Mesenchymal stem cell (in vitro differentiated cells and primary cell): ENCODE measurements around the gene SPAAR.
"Not testable (repeated sequence)": the region's sequence is repeated elsewhere in the genome, so short reads cannot be mapped to it uniquely, and the experiment has no call there.

ENCODE experiments used
- DNase-seq: peaks from one replicate; pipeline ENCODE4 v3.0.0-alpha.2; 2013
- H2AFZ ChIP-seq: one replicate; pipeline ENCODE4 v1.6.1; 2013; ENCODE audit warnings: low read depth, mild to moderate bottlenecking, control low read depth, inconsistent platforms, low read length, moderate library complexity
- H2AK5ac ChIP-seq: 2 replicates; pipeline ENCODE4 v1.6.1; 2013; ENCODE audit warnings: low read length, moderate library complexity, mild to moderate bottlenecking, inconsistent platforms; ENCODE audit not compliant: severe bottlenecking
- H2BK120ac ChIP-seq: one replicate; pipeline ENCODE4 v1.6.1; 2013; ENCODE audit warnings: low read depth, mild to moderate bottlenecking, inconsistent platforms, low read length, moderate library complexity
- H2BK12ac ChIP-seq, 2 experiments: one replicate each; pipeline ENCODE4 v1.6.1; 2013; ENCODE audit warnings: inconsistent platforms in 2 of 2, low read length in 2 of 2, mild to moderate bottlenecking in 2 of 2, moderate library complexity in 2 of 2, control low read depth in 1 of 2
- H2BK15ac ChIP-seq: one replicate; pipeline ENCODE4 v1.6.1; 2013; ENCODE audit warnings: mild to moderate bottlenecking, low read depth, inconsistent platforms; ENCODE audit not compliant: poor library complexity, severe bottlenecking
- H2BK5ac ChIP-seq: 2 replicates; pipeline ENCODE4 v1.6.1; 2013; ENCODE audit warnings: low read depth, mild to moderate bottlenecking, low read length, control low read depth, inconsistent platforms; ENCODE audit not compliant: poor library complexity, severe bottlenecking
- H3K14ac ChIP-seq, 2 experiments: one replicate each; pipeline ENCODE4 v1.6.1; 2013; ENCODE audit warnings: inconsistent platforms in 2 of 2, low read length in 2 of 2, control low read depth in 1 of 2, mild to moderate bottlenecking in 1 of 2, moderate library complexity in 1 of 2
- H3K18ac ChIP-seq, 2 experiments: one replicate each; pipeline ENCODE4 v1.6.1; 2013; ENCODE audit warnings: inconsistent platforms in 2 of 2, low read length in 2 of 2, control low read depth in 1 of 2, low read depth in 1 of 2, mild to moderate bottlenecking in 1 of 2
- H3K23ac ChIP-seq, 2 experiments: one replicate each; pipeline ENCODE4 v1.6.1; 2013; ENCODE audit warnings: inconsistent platforms in 2 of 2, low read length in 2 of 2, mild to moderate bottlenecking in 2 of 2, moderate library complexity in 2 of 2, control low read depth in 1 of 2
- H3K27ac ChIP-seq: 2 replicates; pipeline ENCODE4 v1.5.1; 2013; ENCODE audit warnings: mild to moderate bottlenecking, moderate library complexity, low read length, control low read depth, inconsistent platforms; ENCODE audit not compliant: poor library complexity, severe bottlenecking
- H3K27me3 ChIP-seq, 2 experiments: 2 replicates each; pipeline versions ENCODE4 v1.6.1 to v1.7.0; 2013; ENCODE audit warnings: low read length in 2 of 2, mild to moderate bottlenecking in 2 of 2, moderate library complexity in 2 of 2, control low read depth in 1 of 2, inconsistent platforms in 1 of 2; ENCODE audit not compliant: control insufficient read depth in 1 of 2, insufficient read depth in 1 of 2
- H3K36me3 ChIP-seq, 2 experiments: 2 replicates each; pipeline versions ENCODE4 v1.6.1 to v1.7.0; 2013; ENCODE audit warnings: low read length in 2 of 2, control low read depth in 1 of 2, inconsistent platforms in 1 of 2, low read depth in 1 of 2, mild to moderate bottlenecking in 1 of 2; ENCODE audit not compliant: insufficient read depth in 2 of 2, control insufficient read depth in 1 of 2
- H3K4ac ChIP-seq, 2 experiments: one replicate each; pipeline ENCODE4 v1.6.1; 2013; ENCODE audit warnings: inconsistent platforms in 2 of 2, low read length in 2 of 2, mild to moderate bottlenecking in 2 of 2, moderate library complexity in 2 of 2, control low read depth in 1 of 2, low read depth in 1 of 2
- H3K4me1 ChIP-seq: 2 replicates; pipeline ENCODE4 v1.6.1; 2013; ENCODE audit warnings: low read depth, low read length, control low read depth; ENCODE audit not compliant: control insufficient read depth, insufficient read depth
- H3K4me2 ChIP-seq: 2 replicates; pipeline ENCODE4 v1.6.1; 2013; ENCODE audit warnings: low read length, mild to moderate bottlenecking, inconsistent platforms; ENCODE audit not compliant: poor library complexity, severe bottlenecking
- H3K4me3 ChIP-seq, 2 experiments: 2 replicates each; pipeline versions ENCODE4 v1.5.1 to v1.7.0; 2013; ENCODE audit warnings: low read length in 2 of 2, mild to moderate bottlenecking in 2 of 2, control low read depth in 1 of 2, low read depth in 1 of 2; ENCODE audit not compliant: insufficient read depth in 1 of 2
- H3K79me1 ChIP-seq: replicated peaks from 2 replicates; pipeline ENCODE4 v1.6.1; 2013; ENCODE audit warnings: mild to moderate bottlenecking, control low read depth, low read length, inconsistent platforms; ENCODE audit not compliant: poor library complexity, severe bottlenecking
- H3K9ac ChIP-seq: 2 replicates; pipeline ENCODE4 v1.7.0; 2013; ENCODE audit warnings: mild to moderate bottlenecking, low read length, moderate library complexity
- H3K9me3 ChIP-seq: 2 replicates; pipeline ENCODE4 v1.7.0; 2013; ENCODE audit warnings: mild to moderate bottlenecking, low read length; ENCODE audit not compliant: control insufficient read depth
- H4K8ac ChIP-seq: one replicate; pipeline ENCODE4 v1.6.1; 2013; ENCODE audit warnings: inconsistent platforms, mild to moderate bottlenecking, low read length, moderate library complexity
- H4K91ac ChIP-seq: one replicate; pipeline ENCODE4 v1.6.1; 2013; ENCODE audit warnings: mild to moderate bottlenecking, low read length, inconsistent platforms
- WGBS: methylation state at CpG from one replicate; pipeline ENCODE4 v1.1.7; 2013; ENCODE audit warnings: mixed read lengths; 5-methylcytosine and 5-hydroxymethylcytosine counted together

SPAAR gene

GRCh38 chr9:35892051-35892450, 17.2 kb upstream of the SPAAR start:
- Histone ChIP-seq H2BK120ac (no peak overlapping the region), H3K27me3 (peaks cover 0 to 23% of the 10 kb centered on the region in 2 experiments), H3K18ac (no peak overlapping the region), H3K79me1 (no peaks in the 10 kb centered on the region), H2BK12ac (no peak overlapping the region), H2BK15ac (no peak overlapping the region), H3K36me3 (no peaks in the 10 kb centered on the region), H3K9ac (no peak overlapping the region), H2BK5ac (no peak overlapping the region), H3K9me3 (no peaks in the 10 kb centered on the region), H4K8ac (no peak overlapping the region), H3K27ac (no peak overlapping the region), H3K14ac (no peak overlapping the region), H3K4me3 (no peak overlapping the region), H4K91ac (no peak overlapping the region), H3K23ac (no peak overlapping the region), H2AK5ac (no peak overlapping the region), H3K4ac (no peak overlapping the region), H2AFZ (no peak overlapping the region), H3K4me1 (no peaks in the 10 kb centered on the region), H3K4me2 (no peak overlapping the region)
- DNase-seq, result no peak
- WGBS, result 93% methylated on average over 1 of the region's 1 CpG

- Histone ChIP-seq H4K91ac (no peak overlapping the region), H3K4ac (no peak overlapping the region), H2BK15ac (no peak overlapping the region), H3K27ac (no peak overlapping the region), H3K18ac (no peak overlapping the region), H3K79me1 (no peaks in the 10 kb centered on the region), H3K14ac (no peak overlapping the region), H2AFZ (no peak overlapping the region), H3K4me3 (no peak overlapping the region), H4K8ac (no peak overlapping the region), H2BK5ac (no peak overlapping the region), H2BK12ac (no peak overlapping the region), H3K23ac (no peak overlapping the region), H3K9ac (no peak overlapping the region), H2AK5ac (no peak overlapping the region), H3K27me3 (peaks cover 0 to 17% of the 10 kb centered on the region in 2 experiments), H3K4me2 (no peak overlapping the region), H3K4me1 (no peaks in the 10 kb centered on the region), H3K9me3 (no peaks in the 10 kb centered on the region), H3K36me3 (no peaks in the 10 kb centered on the region), H2BK120ac (no peak overlapping the region)
- DNase-seq, result no peak
- WGBS, result 96% methylated on average over 1 of the region's 2 CpGs
Observed at GRCh38 chr9:35896570-35896969, 12.7 kb upstream of the SPAAR start.

- H2BK15ac ChIP-seq, H3K9me3 ChIP-seq, H3K36me3 ChIP-seq, H3K27ac ChIP-seq, DNase-seq, H2BK5ac ChIP-seq, H3K4me2 ChIP-seq, H3K14ac ChIP-seq, H2AFZ ChIP-seq, H4K91ac ChIP-seq, H3K4ac ChIP-seq, H2BK12ac ChIP-seq, H3K27me3 ChIP-seq, H3K9ac ChIP-seq, H2AK5ac ChIP-seq, H3K23ac ChIP-seq, H4K8ac ChIP-seq, H3K79me1 ChIP-seq, H2BK120ac ChIP-seq, H3K18ac ChIP-seq, H3K4me3 ChIP-seq, H3K4me1 ChIP-seq: not testable (repeated sequence)
- WGBS, result 84% methylated on average over 6 of the region's 7 CpGs
Observed at GRCh38 chr9:35897376-35898099, 11.8 kb upstream of the SPAAR start.

GRCh38 chr9:35898337-35898736, 11.0 kb upstream of the SPAAR start:
- Histone ChIP-seq H3K79me1 (no peaks in the 10 kb centered on the region), H3K4me1 (no peaks in the 10 kb centered on the region), H3K4me2 (no peak overlapping the region)

More at GRCh38 chr9:35898337-35898736, 11.0 kb upstream of the SPAAR start:
- no peak overlapping the region for H3K18ac ChIP-seq
- H2BK120ac ChIP-seq, result no peak overlapping the region
- no peak overlapping the region for H2BK5ac ChIP-seq
- H3K14ac ChIP-seq, result no peak overlapping the region
- no peak overlapping the region for H2AK5ac ChIP-seq
- no peak overlapping the region for H3K23ac ChIP-seq
- no peak for DNase-seq
- H3K4me3 ChIP-seq, result no peak overlapping the region
- H2AFZ ChIP-seq, result no peak overlapping the region
- H3K27ac ChIP-seq, result no peak overlapping the region
- H4K8ac ChIP-seq, result no peak overlapping the region
- no peak overlapping the region for H3K4ac ChIP-seq
- no peaks in the 10 kb centered on the region for H3K9me3 ChIP-seq
- H3K36me3 ChIP-seq, result no peaks in the 10 kb centered on the region
- H2BK15ac ChIP-seq, result no peak overlapping the region
- H3K9ac ChIP-seq, result no peak overlapping the region
- H2BK12ac ChIP-seq, result no peak overlapping the region
- peaks cover 0 to 5% of the 10 kb centered on the region in 2 experiments for H3K27me3 ChIP-seq
- no peak overlapping the region for H4K91ac ChIP-seq
